Panc1 (cell line): ENCODE results near the gene JAZF1. TPM values are rescaled to one million over a fixed set of nuclear protein-coding genes. Genes with fewer than 3 reads are reported as not detected.

Experiments used
- ATAC-seq: fragments of 200-7000 bp; cut with Tn5 transposase; 2 replicates; pipeline ENCODE4 v1.9.1; 2020; ENCODE audit warnings: mild to moderate bottlenecking, moderate library complexity
- BruUV-seq: library from RNA; stranded (reverse); fragments of 400-500 nt; replicated peaks from 2 replicates; lab custom pipeline; 2021; lab: Mats Ljungman, UMichigan
- CTCF ChIA-PET: fragments of 300-600 bp; sonication (Branson Sonifier 250); formaldehyde crosslinking; loops from one replicate; lab custom pipeline; 2022; ENCODE audit warnings: antibody characterized with exemption; lab: Charles Lee
- POLR2A ChIA-PET: fragments of 300-600 bp; sonication (Branson Sonifier 250); formaldehyde crosslinking; loops from one replicate; lab custom pipeline; 2022; ENCODE audit warnings: antibody characterized with exemption; lab: Charles Lee
- DNase-seq: peaks from one replicate; pipeline ENCODE4 v3.0.0-alpha.2; 2010; ENCODE audit warnings: low read depth, low spot score
- H3K27ac ChIP-seq: 2 replicates; pipeline ENCODE4 v1.5.1; 2011; ENCODE audit warnings: mild to moderate bottlenecking, low read length, inconsistent platforms
- H3K27me3 ChIP-seq: fragments of 200-500 bp; sonication (Bioruptor generic); 2 replicates; pipeline ENCODE4 v1.6.0; 2014; ENCODE audit warnings: low read length, inconsistent platforms; ENCODE audit not compliant: control insufficient read depth, insufficient read depth
- H3K36me3 ChIP-seq: fragments of 200-500 bp; sonication (Bioruptor generic); 2 replicates; pipeline ENCODE4 v1.5.1; 2014; ENCODE audit warnings: inconsistent platforms, mild to moderate bottlenecking, low read length, moderate library complexity; ENCODE audit not compliant: control insufficient read depth, insufficient read depth
- H3K4me1 ChIP-seq: 2 replicates; pipeline ENCODE4 v1.5.1; 2011; ENCODE audit warnings: inconsistent platforms, mild to moderate bottlenecking, low read length, moderate library complexity; ENCODE audit not compliant: control insufficient read depth, insufficient read depth
- H3K4me3 ChIP-seq, 2 experiments: 2 replicates each; pipeline ENCODE4 v1.5.1; 2011 to 2012; ENCODE audit warnings: low read depth in 2 of 2, low read length in 2 of 2, mild to moderate bottlenecking in 2 of 2, inconsistent platforms in 1 of 2, moderate library complexity in 1 of 2
- H3K9me3 ChIP-seq: fragments of 200-500 bp; sonication (Bioruptor generic); 2 replicates; pipeline ENCODE4 v1.5.1; 2014; ENCODE audit warnings: low read depth, mild to moderate bottlenecking, inconsistent platforms, low read length, moderate library complexity; ENCODE audit not compliant: control insufficient read depth, insufficient read depth
- POLR2AphosphoS5 ChIP-seq: IDR thresholded peaks from 2 replicates; pipeline ENCODE4 v1.6.1; 2012; ENCODE audit warnings: mild to moderate bottlenecking, low read depth, low read length, moderate library complexity
- SIN3A ChIP-seq: IDR thresholded peaks from 2 replicates; pipeline ENCODE4 v1.6.1; 2012; ENCODE audit warnings: low read depth, mild to moderate bottlenecking, low read length, moderate library complexity, borderline replicate concordance; ENCODE audit not compliant: insufficient read depth
- TCF7L2 ChIP-seq: IDR thresholded peaks from 2 replicates; pipeline ENCODE4 v1.6.1; 2011; ENCODE audit warnings: mild to moderate bottlenecking, low read depth, low read length, inconsistent platforms
- in situ Hi-C: cut with HindIII; loops from 2 replicates; pipeline ENCODE4 v1.10.0; 2016; ENCODE audit warnings: low sequenced_read_pairs, low pct_unique_long_range_greater_than_20kb
- intact Hi-C: fragments of 100-400 bp; cut with micrococcal nuclease; formaldehyde crosslinking; loops from one replicate; pipeline ENCODE4 v1.10.0; 2022; ENCODE audit not compliant: unreplicated experiment
- total RNA-seq: library from RNA; stranded (reverse); gene quantifications from one replicate; pipeline ENCODE4 v1.2.1, GENCODE V29; 2021; ENCODE audit not compliant: unreplicated experiment
- TF ChIP-seq, protein P1 (sequence below), 2 experiments: IDR thresholded peaks; 2 replicates each; pipeline ENCODE4 v1.6.1; 2011 to 2012; ENCODE audit warnings: low read depth in 2 of 2, control low read depth in 1 of 2, low read length in 1 of 2, mild to moderate bottlenecking in 1 of 2, moderate library complexity in 1 of 2; ENCODE audit not compliant: insufficient read depth in 1 of 2
- TF ChIP-seq, protein P2 (sequence below): fragments of 450-650 bp; IDR thresholded peaks from 2 replicates; pipeline ENCODE4 v1.5.1; 2017; ENCODE audit warnings: mild to moderate bottlenecking

Gene JAZF1
- total RNA-seq, 1 experiment from 2014 or later = 8.8 TPM

DNA sequence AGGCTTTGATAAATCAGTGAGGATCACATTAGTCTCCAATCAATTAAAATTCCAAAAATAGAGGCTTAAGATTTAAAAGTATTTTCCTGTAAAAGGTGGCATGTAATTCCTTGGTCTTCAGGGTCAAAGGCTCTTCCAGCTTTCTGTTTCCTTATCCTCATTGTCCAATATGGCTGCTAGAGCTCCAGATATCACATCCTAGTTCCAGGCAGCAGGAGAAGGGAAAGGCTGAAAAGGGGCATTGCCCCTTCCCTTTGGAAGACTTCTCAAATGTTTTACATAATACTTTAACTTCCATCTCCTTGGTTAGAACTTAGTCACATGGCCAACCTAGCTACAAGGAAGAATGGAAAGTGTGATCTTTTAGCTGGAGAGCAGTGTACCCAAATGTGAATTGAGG lies 39.2 kb upstream of the JAZF1 start:
- no TSS peak for BruUV-seq
- Histone ChIP-seq H3K36me3 (no peaks in the 10 kb centered on the region), H3K4me1 (no peaks in the 10 kb centered on the region), H3K4me3 (no peak overlapping the region), H3K9me3 (no peaks in the 10 kb centered on the region), H3K27me3 (peaks cover 13% of the 10 kb centered on the region; the same call in 1 of the 2 replicates), H3K27ac (no peak overlapping the region)
- in situ Hi-C loops = no loop called here
- TF ChIP-seq, protein P1, sequence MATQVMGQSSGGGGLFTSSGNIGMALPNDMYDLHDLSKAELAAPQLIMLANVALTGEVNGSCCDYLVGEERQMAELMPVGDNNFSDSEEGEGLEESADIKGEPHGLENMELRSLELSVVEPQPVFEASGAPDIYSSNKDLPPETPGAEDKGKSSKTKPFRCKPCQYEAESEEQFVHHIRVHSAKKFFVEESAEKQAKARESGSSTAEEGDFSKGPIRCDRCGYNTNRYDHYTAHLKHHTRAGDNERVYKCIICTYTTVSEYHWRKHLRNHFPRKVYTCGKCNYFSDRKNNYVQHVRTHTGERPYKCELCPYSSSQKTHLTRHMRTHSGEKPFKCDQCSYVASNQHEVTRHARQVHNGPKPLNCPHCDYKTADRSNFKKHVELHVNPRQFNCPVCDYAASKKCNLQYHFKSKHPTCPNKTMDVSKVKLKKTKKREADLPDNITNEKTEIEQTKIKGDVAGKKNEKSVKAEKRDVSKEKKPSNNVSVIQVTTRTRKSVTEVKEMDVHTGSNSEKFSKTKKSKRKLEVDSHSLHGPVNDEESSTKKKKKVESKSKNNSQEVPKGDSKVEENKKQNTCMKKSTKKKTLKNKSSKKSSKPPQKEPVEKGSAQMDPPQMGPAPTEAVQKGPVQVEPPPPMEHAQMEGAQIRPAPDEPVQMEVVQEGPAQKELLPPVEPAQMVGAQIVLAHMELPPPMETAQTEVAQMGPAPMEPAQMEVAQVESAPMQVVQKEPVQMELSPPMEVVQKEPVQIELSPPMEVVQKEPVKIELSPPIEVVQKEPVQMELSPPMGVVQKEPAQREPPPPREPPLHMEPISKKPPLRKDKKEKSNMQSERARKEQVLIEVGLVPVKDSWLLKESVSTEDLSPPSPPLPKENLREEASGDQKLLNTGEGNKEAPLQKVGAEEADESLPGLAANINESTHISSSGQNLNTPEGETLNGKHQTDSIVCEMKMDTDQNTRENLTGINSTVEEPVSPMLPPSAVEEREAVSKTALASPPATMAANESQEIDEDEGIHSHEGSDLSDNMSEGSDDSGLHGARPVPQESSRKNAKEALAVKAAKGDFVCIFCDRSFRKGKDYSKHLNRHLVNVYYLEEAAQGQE (IDR thresholded peaks at IDR 0.05; ENCODE audit: insufficient read depth in 1 of 2, low read depth in 2 of 2, low read length in 1 of 2) = no peak
- TF ChIP-seq, protein P2, sequence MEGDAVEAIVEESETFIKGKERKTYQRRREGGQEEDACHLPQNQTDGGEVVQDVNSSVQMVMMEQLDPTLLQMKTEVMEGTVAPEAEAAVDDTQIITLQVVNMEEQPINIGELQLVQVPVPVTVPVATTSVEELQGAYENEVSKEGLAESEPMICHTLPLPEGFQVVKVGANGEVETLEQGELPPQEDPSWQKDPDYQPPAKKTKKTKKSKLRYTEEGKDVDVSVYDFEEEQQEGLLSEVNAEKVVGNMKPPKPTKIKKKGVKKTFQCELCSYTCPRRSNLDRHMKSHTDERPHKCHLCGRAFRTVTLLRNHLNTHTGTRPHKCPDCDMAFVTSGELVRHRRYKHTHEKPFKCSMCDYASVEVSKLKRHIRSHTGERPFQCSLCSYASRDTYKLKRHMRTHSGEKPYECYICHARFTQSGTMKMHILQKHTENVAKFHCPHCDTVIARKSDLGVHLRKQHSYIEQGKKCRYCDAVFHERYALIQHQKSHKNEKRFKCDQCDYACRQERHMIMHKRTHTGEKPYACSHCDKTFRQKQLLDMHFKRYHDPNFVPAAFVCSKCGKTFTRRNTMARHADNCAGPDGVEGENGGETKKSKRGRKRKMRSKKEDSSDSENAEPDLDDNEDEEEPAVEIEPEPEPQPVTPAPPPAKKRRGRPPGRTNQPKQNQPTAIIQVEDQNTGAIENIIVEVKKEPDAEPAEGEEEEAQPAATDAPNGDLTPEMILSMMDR = no peak
- no peak for TF ChIP-seq SIN3A
- TF ChIP-seq POLR2AphosphoS5 = no peak
- TF ChIP-seq TCF7L2 = no peak
- intact Hi-C loops = no loop called here
- no peak for DNase-seq
- no peak for ATAC-seq
- ChIA-PET POLR2A (no interaction called here), CTCF (no interaction called here)

DNA sequence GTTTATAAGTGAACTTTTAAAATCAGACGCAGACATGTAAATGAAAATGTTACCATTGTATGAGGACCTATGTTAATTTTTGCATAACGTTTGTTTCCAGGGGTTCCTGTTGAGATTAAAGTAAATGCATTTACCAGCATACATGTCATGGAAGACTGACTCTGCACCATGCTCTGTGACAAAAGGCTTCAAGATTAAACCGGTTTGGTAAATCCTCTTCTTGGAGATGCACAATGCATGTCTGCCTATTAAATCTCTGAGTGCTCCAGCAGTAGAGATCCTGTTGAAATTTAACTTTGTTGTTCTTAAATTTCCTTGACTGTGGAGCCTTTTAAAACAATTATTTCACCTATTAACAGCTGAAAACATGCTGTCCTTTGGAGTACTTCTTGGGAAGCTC lies 36.5 kb upstream of the JAZF1 start:
- DNase-seq (no peak), ATAC-seq (no peak)
- Histone ChIP-seq H3K4me3 (no peak overlapping the region), H3K9me3 (no peaks in the 10 kb centered on the region), H3K27ac (no peak overlapping the region), H3K27me3 (peaks cover 20% of the 10 kb centered on the region; the same call in 1 of the 2 replicates), H3K36me3 (no peaks in the 10 kb centered on the region), H3K4me1 (no peaks in the 10 kb centered on the region)
- TF ChIP-seq SIN3A (no peak), TCF7L2 (no peak), POLR2AphosphoS5 (no peak)
- TF ChIP-seq, protein P1 (IDR thresholded peaks at IDR 0.05; ENCODE audit: insufficient read depth in 1 of 2, low read depth in 2 of 2, low read length in 1 of 2) = no peak
- TF ChIP-seq, protein P2 = no peak
- CTCF ChIA-PET = no interaction called here
- intact Hi-C loops (no loop called here), in situ Hi-C loops (no loop called here)
- POLR2A ChIA-PET = no interaction called here
- no TSS peak for BruUV-seq
